Measurements from ENCODE around the gene DENND2A.

DENND2A gene, protein sequence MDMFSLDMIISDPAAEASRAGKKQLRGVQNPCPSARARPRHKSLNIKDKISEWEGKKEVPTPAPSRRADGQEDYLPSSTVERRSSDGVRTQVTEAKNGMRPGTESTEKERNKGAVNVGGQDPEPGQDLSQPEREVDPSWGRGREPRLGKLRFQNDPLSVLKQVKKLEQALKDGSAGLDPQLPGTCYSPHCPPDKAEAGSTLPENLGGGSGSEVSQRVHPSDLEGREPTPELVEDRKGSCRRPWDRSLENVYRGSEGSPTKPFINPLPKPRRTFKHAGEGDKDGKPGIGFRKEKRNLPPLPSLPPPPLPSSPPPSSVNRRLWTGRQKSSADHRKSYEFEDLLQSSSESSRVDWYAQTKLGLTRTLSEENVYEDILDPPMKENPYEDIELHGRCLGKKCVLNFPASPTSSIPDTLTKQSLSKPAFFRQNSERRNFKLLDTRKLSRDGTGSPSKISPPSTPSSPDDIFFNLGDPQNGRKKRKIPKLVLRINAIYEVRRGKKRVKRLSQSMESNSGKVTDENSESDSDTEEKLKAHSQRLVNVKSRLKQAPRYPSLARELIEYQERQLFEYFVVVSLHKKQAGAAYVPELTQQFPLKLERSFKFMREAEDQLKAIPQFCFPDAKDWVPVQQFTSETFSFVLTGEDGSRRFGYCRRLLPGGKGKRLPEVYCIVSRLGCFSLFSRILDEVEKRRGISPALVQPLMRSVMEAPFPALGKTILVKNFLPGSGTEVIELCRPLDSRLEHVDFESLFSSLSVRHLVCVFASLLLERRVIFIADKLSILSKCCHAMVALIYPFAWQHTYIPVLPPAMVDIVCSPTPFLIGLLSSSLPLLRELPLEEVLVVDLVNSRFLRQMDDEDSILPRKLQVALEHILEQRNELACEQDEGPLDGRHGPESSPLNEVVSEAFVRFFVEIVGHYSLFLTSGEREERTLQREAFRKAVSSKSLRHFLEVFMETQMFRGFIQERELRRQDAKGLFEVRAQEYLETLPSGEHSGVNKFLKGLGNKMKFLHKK

DNA sequence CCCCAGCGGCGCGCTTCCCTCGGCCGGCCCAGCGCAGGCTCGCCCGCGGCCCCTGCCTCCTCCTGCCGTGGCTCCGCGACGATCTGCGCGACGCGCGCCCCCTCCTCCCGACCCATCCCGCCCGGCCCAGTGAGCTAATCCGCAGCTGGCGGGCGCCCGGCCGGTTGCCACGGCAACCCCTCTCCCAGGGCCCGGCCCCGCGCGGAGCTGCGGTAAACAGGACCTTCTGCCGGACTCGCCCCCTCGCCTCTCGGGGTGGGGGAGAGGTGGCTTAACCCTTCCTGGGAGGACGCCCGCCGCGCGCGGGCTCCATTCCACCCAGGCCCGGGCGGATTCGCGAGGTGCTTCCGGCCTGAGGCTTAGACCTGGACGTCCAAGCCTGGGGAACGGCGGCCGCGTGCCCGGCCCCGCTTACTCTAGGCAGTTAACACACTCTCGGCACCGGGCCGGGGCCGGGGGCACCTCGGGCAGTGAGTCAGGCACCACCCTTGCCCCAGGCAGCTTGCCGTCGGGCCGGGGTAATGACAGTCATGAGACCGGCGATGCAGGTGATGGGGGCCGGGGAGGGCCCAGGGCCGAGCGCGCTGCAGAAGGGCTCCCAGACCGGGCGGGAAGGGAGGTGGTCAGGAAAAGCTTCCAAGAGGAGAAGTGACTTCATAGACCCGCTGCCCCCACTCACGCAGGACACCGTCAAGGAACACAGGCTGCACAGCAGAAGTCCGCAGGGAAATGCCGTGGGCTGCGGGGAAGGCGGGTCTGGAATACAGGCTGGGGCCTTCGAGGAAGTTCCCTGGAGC lies at the start of gene DENND2A:
DENND2A (minus strand) TSS at position 87 of the 797 bp plus-strand sequence. CDS start 38,416 bp downstream, outside the sequence.
- Histone ChIP-seq H3K9me3 (ENCODE audit: control insufficient read depth, insufficient read depth, low read length) (no peaks in the 10 kb centered on the region), H3K27ac (ENCODE audit: low read depth, low read length) (no peak within 1 kb of the TSS), H3K4me3 (ENCODE audit: low read length) (peak within 1 kb of the TSS; percentile 31), H3K36me3 (ENCODE audit: control insufficient read depth, low read length) (no peaks in the 10 kb centered on the region), H3K9me2 (replicated peaks; ENCODE audit: control insufficient read depth, low read length) (no peaks in the 10 kb centered on the region), H3F3A (ENCODE audit: control insufficient read depth, insufficient read depth) (peaks cover 5% of the 10 kb centered on the region), H3K4me1 (ENCODE audit: control insufficient read depth, low read length) (peaks cover 26% of the 10 kb centered on the region), H3K79me2 (ENCODE audit: control insufficient read depth, low read length) (no peaks in the 10 kb centered on the region), H3K4me2 (ENCODE audit: low read length) (peak within 1 kb of the TSS; percentile 55), H3K27me3 (ENCODE audit: control insufficient read depth, low read length) (peaks cover 55% of the 10 kb centered on the region), H4K20me1 (ENCODE audit: control insufficient read depth, insufficient read depth, low read depth, low read length) (no peaks in the 10 kb centered on the region; the same call in 1 of the 2 replicates)
- TF ChIP-seq, protein P1, sequence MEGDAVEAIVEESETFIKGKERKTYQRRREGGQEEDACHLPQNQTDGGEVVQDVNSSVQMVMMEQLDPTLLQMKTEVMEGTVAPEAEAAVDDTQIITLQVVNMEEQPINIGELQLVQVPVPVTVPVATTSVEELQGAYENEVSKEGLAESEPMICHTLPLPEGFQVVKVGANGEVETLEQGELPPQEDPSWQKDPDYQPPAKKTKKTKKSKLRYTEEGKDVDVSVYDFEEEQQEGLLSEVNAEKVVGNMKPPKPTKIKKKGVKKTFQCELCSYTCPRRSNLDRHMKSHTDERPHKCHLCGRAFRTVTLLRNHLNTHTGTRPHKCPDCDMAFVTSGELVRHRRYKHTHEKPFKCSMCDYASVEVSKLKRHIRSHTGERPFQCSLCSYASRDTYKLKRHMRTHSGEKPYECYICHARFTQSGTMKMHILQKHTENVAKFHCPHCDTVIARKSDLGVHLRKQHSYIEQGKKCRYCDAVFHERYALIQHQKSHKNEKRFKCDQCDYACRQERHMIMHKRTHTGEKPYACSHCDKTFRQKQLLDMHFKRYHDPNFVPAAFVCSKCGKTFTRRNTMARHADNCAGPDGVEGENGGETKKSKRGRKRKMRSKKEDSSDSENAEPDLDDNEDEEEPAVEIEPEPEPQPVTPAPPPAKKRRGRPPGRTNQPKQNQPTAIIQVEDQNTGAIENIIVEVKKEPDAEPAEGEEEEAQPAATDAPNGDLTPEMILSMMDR (IDR thresholded peaks at IDR 0.05; ENCODE audit: low read depth, low read length, poor library complexity, severe bottlenecking) = no peak
- TF ChIP-seq EZH2phosphoT487 (IDR thresholded peaks at IDR 0.05; ENCODE audit: borderline replicate concordance, low read length) = peak; percentile 95

DNA sequence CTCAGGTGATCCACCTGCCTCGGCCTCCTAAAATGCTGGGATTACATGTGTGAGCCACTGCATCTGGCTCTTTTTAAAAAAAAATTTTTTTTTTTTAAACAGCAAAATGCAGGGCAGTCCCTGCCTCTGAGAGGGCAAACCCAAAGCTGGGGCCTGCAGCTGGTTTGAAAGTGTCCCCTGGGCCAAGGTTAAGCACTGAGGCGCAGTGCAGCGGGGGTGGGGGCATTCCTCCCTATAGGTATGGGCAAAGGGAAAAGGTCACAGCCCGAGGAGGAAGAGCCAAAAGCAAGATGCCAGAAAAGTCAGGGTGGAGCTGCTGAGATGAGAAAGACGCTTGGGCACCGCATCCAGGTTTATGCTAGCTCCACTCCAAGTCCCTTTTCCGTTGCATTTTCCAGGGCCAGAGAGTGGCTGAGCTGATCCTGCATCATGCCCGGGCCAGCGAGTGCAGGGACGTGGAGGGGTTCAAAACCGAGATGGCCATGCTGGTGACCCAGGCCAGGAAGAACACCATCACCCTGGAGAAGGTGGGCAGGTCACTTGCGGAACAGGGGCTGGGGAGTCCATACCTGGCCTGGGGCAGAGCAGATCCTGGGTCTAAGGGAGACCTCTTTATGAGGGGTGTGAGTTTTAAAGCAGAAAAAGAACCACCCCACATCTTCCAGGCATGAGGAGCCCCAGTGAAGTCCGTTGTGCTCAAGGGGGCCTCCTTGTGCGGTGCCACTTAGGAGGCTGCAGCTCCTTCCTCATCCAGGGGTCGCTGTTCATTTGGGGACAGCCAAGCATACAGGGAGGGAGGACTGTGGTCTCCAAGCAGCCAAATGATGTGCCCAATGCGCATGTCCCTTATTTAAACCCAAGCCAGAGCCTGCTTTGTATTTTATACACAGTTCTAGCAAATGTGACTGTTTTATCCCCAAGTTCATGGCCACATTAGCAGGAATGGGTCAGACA lies 48.9 kb upstream of the DENND2A start:
- TF ChIP-seq EZH2phosphoT487 (IDR thresholded peaks at IDR 0.05; ENCODE audit: borderline replicate concordance, low read length) = no peak
- TF ChIP-seq, protein P1 (IDR thresholded peaks at IDR 0.05; ENCODE audit: low read depth, low read length, poor library complexity, severe bottlenecking) = no peak
- no peaks in the 10 kb centered on the region for H3K9me3 ChIP-seq (ENCODE audit: control insufficient read depth, insufficient read depth, low read length)
- H3K4me3 ChIP-seq (ENCODE audit: low read length) = no peak overlapping the region
- H3K27ac ChIP-seq (ENCODE audit: low read depth, low read length) = no peak overlapping the region
- no peaks in the 10 kb centered on the region for H3K4me1 ChIP-seq (ENCODE audit: control insufficient read depth, low read length)
- H3F3A ChIP-seq (ENCODE audit: control insufficient read depth, insufficient read depth) = no peaks in the 10 kb centered on the region; the same call in 1 of the 2 replicates
- H3K27me3 ChIP-seq (ENCODE audit: control insufficient read depth, low read length) = no peaks in the 10 kb centered on the region
- H3K4me2 ChIP-seq (ENCODE audit: low read length) = no peak overlapping the region
- no peaks in the 10 kb centered on the region for H3K9me2 ChIP-seq (replicated peaks; ENCODE audit: control insufficient read depth, low read length)
- no peaks in the 10 kb centered on the region for H4K20me1 ChIP-seq (ENCODE audit: control insufficient read depth, insufficient read depth, low read depth, low read length)
- H3K36me3 ChIP-seq (ENCODE audit: control insufficient read depth, low read length) = peaks cover 66% of the 10 kb centered on the region
- H3K79me2 ChIP-seq (ENCODE audit: control insufficient read depth, low read length) = no peaks in the 10 kb centered on the region

All from DOHH2 (cell line).